ENCODE measurements around the gene ARHGAP28.

The ARHGAP28 gene

DNA sequence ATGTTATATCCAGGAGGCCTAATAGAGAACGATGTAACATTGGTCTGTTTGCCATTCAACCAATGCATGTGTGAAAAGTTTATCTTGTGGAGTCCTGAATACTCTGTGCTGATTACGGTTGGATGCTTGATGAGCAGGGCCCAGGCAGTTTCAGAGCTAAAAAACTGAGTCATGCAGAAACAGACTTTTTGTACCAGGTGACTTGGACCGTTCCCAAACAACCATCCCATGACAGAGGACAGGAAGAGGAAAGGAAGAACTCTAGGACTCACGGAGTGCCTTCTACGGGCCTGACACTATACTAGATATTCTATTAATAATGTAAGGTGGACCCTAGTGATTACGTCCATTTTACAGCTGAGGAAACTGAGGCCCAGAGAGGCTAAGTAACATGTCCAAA is 142.1 kb downstream of the ARHGAP28 start:
- no peak for DNase-seq (ENCODE audit: low read depth, low spot score)
- CTCF ChIA-PET, result interaction anchor here (1.8 kb wide), 1 partner anchor 15 kb away, joined by 6 read pairs; no protein-coding TSS in a partner anchor
- POLR2A ChIA-PET, result no interaction called here
- TF ChIP-seq, protein P1, sequence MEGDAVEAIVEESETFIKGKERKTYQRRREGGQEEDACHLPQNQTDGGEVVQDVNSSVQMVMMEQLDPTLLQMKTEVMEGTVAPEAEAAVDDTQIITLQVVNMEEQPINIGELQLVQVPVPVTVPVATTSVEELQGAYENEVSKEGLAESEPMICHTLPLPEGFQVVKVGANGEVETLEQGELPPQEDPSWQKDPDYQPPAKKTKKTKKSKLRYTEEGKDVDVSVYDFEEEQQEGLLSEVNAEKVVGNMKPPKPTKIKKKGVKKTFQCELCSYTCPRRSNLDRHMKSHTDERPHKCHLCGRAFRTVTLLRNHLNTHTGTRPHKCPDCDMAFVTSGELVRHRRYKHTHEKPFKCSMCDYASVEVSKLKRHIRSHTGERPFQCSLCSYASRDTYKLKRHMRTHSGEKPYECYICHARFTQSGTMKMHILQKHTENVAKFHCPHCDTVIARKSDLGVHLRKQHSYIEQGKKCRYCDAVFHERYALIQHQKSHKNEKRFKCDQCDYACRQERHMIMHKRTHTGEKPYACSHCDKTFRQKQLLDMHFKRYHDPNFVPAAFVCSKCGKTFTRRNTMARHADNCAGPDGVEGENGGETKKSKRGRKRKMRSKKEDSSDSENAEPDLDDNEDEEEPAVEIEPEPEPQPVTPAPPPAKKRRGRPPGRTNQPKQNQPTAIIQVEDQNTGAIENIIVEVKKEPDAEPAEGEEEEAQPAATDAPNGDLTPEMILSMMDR (IDR thresholded peaks at IDR 0.05; ENCODE audit: insufficient read depth, low read length, missing control alignments), result no peak
- H3K4me3 ChIP-seq (ENCODE audit: low read depth, low read length), result no peak overlapping the region

- ChIA-PET POLR2A (no interaction called here), CTCF (interaction anchor here (0.6 kb wide), 1 partner anchor 976 kb away, joined by 3 read pairs; no protein-coding TSS in a partner anchor)
- TF ChIP-seq, protein P1 (IDR thresholded peaks at IDR 0.05; ENCODE audit: insufficient read depth, low read length, missing control alignments), result no peak
- H3K4me3 ChIP-seq (ENCODE audit: low read depth, low read length), result no peak overlapping the region
- DNase-seq (ENCODE audit: low read depth, low spot score), result no peak
These were observed 143.7 kb downstream of the ARHGAP28 start for GRCh38 chr18:6873040-6873751.

DNA sequence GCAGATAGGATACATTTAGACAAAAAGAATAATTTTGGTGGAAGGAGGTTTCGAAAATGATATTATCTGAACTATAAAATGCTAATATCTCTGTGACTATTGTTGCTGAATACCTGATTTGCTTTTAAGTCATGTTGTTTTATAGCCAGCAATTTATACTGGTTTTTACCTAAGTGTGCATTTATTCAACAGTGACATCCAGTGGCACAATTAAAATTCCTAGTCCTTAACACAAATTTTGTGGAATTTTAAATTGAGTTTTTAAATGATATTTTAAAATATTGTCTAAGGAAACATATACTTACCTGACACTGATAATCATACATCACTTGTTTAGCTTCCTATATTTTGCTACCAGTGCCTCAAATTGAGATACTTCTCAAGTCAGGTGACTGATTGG is 144.8 kb downstream of the ARHGAP28 start:
- no peak overlapping the region for H3K4me3 ChIP-seq (ENCODE audit: low read depth, low read length)
- POLR2A ChIA-PET, result no interaction called here
- DNase-seq (ENCODE audit: low read depth, low spot score), result no peak
- TF ChIP-seq, protein P1 (IDR thresholded peaks at IDR 0.05; ENCODE audit: insufficient read depth, low read length, missing control alignments), result no peak
- CTCF ChIA-PET, result no interaction called here

GRCh38 chr18:6875749-6876148 is 146.2 kb downstream of the ARHGAP28 start:
- ChIA-PET CTCF (interaction anchor here (0.7 to 0.8 kb wide), 2 partner anchors 329 to 332 kb away, joined by 3 read pairs; no protein-coding TSS in a partner anchor), POLR2A (no interaction called here)
- TF ChIP-seq, protein P1 (IDR thresholded peaks at IDR 0.05; ENCODE audit: insufficient read depth, low read length, missing control alignments), result no peak
- H3K4me3 ChIP-seq (ENCODE audit: low read depth, low read length), result no peak overlapping the region
- DNase-seq (ENCODE audit: low read depth, low spot score), result no peak

DNA sequence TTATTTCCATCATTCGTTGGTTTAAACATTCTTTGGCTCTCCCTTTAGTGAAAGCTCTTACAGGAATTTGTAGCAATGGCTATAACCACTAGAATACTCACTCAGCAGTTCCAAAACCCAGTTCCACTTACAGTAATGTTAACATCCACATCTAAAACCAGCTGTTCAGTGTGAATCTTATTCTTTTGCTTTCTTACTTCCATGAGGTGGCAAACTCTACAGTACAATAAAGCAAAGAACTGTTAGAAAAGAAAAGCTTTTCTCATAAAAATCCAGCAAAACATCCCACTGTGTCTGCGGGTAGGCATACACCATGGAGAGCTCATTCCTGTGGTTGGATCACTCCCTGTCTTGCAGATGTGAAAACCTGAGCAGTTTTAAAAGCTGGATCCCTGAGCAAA is 147.1 kb downstream of the ARHGAP28 start:
- H3K4me3 ChIP-seq (ENCODE audit: low read depth, low read length), result no peak overlapping the region
- TF ChIP-seq, protein P1 (IDR thresholded peaks at IDR 0.05; ENCODE audit: insufficient read depth, low read length, missing control alignments), result no peak
- CTCF ChIA-PET, result no interaction called here
- POLR2A ChIA-PET, result no interaction called here
- no peak for DNase-seq (ENCODE audit: low read depth, low spot score)

DNA sequence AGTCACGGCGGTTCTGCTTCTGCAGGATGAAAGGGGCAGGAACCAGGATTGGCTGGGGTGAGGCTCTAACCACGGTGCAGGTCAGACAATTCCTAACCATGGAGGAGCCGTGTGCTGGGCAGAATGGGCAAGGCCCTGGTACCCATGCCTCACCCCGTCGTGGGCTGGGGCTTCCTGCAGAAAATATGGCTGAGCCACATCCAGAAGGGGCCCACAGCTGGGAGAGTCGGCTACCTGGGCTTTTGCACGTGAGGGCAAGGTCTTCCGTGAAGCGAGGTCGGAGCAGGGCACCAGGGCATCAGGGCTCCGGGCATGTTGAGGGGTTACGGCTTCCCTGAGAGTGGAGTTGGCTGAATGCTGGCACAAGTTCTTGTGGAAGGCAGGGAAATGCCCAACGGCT is 147.8 kb downstream of the ARHGAP28 start:
- H3K4me3 ChIP-seq (ENCODE audit: low read depth, low read length), result no peak overlapping the region
- no peak for DNase-seq (ENCODE audit: low read depth, low spot score)
- CTCF ChIA-PET, result no interaction called here
- TF ChIP-seq, protein P1 (IDR thresholded peaks at IDR 0.05; ENCODE audit: insufficient read depth, low read length, missing control alignments), result no peak
- POLR2A ChIA-PET, result no interaction called here
